ENCODE results near the gene SPI1. TPM values are rescaled to one million over a fixed set of nuclear protein-coding genes. Genes with fewer than 3 reads are reported as not detected.
"Not testable (repeated sequence)": the region's sequence is repeated elsewhere in the genome, so short reads cannot be mapped to it uniquely, and the experiment has no call there.

Gene SPI1
- total RNA-seq, 1 donor from 2014 or later: not detected

DNA sequence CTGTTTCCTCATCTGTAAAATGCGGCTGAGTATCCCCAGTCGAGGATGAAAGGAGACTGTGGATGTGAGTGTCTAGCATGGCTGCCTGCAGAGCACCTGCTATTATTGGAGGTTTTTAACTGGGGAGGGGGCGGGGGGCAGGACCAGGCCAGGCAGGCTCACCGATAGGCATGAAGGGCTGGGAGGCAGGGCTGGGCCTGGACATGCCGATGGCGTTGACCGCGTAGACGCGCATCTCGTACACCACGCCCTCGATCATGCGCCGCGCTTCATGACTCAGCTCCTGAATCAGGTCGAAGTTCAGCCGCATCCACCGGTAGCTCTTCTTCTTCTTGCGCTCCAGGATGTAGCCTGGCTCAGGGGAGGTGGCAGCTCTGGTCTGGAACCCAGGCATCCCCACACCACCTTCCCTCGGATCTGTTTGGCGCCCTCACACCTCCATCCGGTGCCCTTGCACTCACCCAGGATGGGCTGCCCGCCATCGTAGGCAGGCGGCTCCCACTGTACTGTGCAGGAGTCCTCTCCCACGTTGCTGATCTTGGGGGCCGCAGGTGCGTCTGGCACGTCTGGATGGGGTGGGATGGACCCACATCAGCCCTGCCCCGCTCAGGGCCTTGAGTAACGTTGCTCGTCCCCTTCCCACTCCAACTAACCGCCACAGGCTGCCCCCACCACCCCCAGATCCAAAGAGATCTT lies 41.0 kb downstream of the SPI1 start:
- TF ChIP-seq, protein P1, sequence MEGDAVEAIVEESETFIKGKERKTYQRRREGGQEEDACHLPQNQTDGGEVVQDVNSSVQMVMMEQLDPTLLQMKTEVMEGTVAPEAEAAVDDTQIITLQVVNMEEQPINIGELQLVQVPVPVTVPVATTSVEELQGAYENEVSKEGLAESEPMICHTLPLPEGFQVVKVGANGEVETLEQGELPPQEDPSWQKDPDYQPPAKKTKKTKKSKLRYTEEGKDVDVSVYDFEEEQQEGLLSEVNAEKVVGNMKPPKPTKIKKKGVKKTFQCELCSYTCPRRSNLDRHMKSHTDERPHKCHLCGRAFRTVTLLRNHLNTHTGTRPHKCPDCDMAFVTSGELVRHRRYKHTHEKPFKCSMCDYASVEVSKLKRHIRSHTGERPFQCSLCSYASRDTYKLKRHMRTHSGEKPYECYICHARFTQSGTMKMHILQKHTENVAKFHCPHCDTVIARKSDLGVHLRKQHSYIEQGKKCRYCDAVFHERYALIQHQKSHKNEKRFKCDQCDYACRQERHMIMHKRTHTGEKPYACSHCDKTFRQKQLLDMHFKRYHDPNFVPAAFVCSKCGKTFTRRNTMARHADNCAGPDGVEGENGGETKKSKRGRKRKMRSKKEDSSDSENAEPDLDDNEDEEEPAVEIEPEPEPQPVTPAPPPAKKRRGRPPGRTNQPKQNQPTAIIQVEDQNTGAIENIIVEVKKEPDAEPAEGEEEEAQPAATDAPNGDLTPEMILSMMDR (conservative IDR thresholded peaks at IDR 0.05; ENCODE audit: low read depth, low read length): no peak
- no peak for DNase-seq (ENCODE audit: low read depth)
- H3K4me3 ChIP-seq (ENCODE audit: low read depth, low read length): no peak overlapping the region

DNA sequence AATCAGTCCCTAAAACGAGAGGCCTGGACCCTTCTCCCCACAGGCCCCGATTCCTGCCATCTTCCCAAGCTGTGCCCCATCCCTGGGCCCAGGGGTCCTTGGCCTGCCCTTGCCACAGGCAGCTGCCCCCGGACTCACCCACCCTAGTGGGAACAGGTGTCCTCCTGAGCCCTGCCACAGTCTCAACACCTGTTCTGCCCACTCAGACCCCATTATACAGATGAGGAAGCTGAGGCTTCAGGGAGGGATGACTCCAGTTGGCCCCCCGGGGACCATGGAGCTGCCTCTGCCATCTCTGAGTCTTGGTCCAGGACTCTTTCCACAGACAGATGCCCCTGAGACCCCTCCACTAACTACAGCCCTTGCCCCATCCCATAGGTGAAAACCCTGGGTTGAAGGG lies 41.8 kb downstream of the SPI1 start:
- H3K4me3 ChIP-seq (ENCODE audit: low read depth, low read length): no peak overlapping the region
- TF ChIP-seq, protein P1 (conservative IDR thresholded peaks at IDR 0.05; ENCODE audit: low read depth, low read length): no peak
- DNase-seq (ENCODE audit: low read depth): no peak

DNA sequence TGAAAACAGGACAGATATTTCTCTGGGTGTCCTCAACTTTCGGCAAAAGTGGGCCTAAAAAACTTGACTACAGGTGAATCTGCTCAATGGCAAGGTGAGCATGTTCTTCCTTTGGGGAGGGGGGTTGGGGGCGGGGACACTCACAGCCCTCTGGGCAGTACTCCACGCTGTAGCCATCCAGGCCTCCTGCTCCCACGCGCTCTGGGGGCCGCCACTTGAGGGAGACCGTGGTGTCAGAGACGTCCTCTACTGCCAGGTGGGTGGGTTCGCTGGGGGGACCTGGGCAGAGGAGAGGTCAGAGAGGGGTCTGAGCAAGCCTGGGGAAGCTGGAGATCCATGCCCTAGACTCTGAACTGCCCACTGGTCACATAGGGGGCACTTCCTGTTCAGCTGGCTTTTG lies 42.6 kb downstream of the SPI1 start:
- H3K4me3 ChIP-seq (ENCODE audit: low read depth, low read length): no peak overlapping the region
- TF ChIP-seq, protein P1 (conservative IDR thresholded peaks at IDR 0.05; ENCODE audit: low read depth, low read length): no peak
- no peak for DNase-seq (ENCODE audit: low read depth)

DNA sequence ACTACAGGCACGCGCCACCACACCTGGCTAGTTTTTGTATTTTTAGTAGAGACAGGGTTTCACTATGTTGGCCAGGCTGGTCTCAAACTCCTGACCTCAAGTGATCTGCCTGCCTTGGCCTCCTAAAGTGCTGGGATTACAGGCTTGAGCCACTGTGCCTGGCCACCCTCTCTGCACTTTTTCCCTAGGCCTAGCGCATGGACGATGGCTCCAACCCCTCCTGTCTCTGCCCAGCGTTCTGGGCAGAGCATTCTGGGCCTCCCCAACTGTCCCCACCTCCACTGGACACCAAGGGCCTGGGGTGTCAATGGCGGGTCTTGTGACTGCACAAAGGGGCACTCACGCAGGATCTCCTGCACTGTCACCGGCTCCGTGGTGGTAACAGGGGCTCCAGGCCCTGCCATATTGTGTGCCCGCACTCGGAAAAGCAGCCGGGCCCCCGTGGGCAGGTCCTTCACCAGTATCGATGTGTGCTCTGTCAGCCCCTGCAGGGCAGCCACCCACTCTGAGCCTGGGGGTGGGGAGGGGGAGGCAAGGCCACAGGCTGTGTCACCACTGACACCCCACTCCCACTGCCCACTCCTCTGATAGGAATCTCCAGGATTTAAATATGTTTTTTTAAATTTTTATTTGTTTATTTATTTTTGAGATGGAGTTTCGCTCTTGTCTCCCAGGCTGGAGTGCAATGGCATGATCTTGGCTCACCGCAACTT lies 43.5 kb downstream of the SPI1 start:
- not testable (repeated sequence) for H3K4me3 ChIP-seq (ENCODE audit: low read depth, low read length); DNase-seq (ENCODE audit: low read depth)

DNA sequence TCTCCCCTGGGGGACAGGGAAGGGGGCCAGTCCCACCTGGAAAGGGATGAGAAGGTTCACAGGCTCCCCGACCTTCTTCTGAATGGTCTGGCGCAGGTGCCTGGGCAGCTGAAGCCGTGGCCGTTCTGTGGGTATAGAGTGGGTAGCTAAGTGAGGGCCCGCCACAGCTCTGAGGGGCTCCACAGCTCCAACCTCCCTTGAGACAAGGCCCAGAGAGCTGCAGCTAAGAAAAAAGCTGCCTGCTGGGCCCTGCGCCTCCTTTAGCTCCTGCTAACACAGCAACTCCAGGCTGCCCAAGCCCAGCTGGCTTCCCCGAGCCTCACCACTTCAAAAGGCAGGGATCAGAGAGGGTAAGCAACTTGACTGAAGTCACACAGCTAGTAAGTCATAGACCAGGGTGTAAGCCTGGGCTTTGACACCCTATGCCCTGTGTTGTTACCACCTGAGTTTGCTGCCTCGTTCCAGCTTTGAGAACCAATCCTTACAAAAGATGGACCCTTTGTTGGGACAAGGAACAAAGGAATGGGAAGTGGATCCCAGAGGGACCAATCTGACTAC lies 44.4 kb downstream of the SPI1 start:
- H3K4me3 ChIP-seq (ENCODE audit: low read depth, low read length): no peak overlapping the region
- TF ChIP-seq, protein P1 (conservative IDR thresholded peaks at IDR 0.05; ENCODE audit: low read depth, low read length): no peak
- DNase-seq (ENCODE audit: low read depth): no peak

DNA sequence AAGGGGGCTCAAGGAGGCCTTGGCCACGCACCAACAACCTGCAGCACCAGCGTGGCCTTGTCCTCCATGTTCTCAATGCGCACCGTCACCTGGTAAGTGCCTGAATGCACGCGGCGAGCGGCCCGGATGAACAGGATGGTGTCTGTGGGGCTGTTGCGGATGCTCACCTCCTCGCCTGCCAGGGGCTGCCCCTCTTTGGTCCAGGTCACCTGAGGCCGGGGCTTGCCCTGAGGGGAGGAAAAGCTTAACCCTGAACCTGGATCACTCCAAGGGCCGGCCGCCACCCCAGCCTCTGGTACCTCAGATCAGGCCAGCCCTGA lies 44.9 kb downstream of the SPI1 start:
- DNase-seq (ENCODE audit: low read depth): no peak
- TF ChIP-seq, protein P1 (conservative IDR thresholded peaks at IDR 0.05; ENCODE audit: low read depth, low read length): no peak
- H3K4me3 ChIP-seq (ENCODE audit: low read depth, low read length): no peak overlapping the region

DNA sequence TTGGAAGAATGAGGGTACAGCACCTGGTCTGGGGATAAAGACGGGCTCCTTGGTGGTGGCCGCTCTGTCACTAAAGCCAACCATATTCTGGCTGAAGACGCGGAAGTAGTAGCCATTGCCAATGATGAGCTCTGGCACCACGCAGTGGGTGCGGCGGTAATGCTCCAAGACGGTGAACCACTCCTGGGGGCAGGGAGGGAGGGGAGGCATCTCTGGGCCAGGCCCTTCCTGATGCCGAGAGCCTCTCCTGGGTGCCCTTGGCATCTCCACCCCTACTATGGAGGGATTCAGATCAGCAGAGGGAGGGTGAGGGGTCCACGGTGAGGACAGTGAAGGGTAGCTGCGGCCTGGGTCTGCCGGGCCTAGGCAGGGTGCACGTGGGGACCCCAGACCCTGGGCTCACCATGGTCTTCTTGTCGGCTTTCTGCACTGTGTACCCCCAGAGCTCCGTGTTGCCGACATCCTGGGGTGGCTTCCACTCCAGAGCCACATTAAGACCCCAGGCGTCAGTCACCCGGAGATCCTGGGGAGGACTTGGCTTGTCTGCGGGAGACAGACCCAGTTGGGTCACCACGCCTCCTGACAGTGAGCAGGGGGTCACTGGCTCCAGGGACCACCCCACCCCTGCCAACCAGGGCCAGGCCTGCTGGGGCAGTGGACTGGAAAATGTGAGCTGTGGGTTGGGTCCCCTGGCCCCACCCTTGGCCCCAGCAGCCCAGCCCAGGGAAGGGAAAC lies 45.4 kb downstream of the SPI1 start:
- TF ChIP-seq, protein P1 (conservative IDR thresholded peaks at IDR 0.05; ENCODE audit: low read depth, low read length): no peak
- no peak for DNase-seq (ENCODE audit: low read depth)
- no peak overlapping the region for H3K4me3 ChIP-seq (ENCODE audit: low read depth, low read length)
